Fibroblast of peridontal ligament (primary cell): ENCODE measurements around the gene ST3GAL4.
"Not testable (repeated sequence)": the region's sequence is repeated elsewhere in the genome, so short reads cannot be mapped to it uniquely, and the experiment has no call there.

Experiments
- DNase-seq: peaks from one replicate; pipeline ENCODE4 v3.0.0-alpha.2; 2010; ENCODE audit errors: extremely low read depth

ST3GAL4 gene

GRCh38 chr11:126362879-126363655 is 7.6 kb downstream of the ST3GAL4 start:
- DNase-seq: no peak

- DNase-seq: no peak
Measured at GRCh38 chr11:126363706-126364248, 8.3 kb downstream of the ST3GAL4 start.

- DNase-seq: not testable (repeated sequence)
Measured at GRCh38 chr11:126364735-126365134, 9.2 kb downstream of the ST3GAL4 start.

GRCh38 chr11:126365508-126365907 is 10.0 kb downstream of the ST3GAL4 start:
- DNase-seq: not testable (repeated sequence)

- DNase-seq: no peak
Measured at GRCh38 chr11:126366064-126366822, 10.8 kb downstream of the ST3GAL4 start.

- DNase-seq: not testable (repeated sequence)
Measured at GRCh38 chr11:126366823-126367654, 11.6 kb downstream of the ST3GAL4 start.

GRCh38 chr11:126367806-126368205 is 12.3 kb downstream of the ST3GAL4 start:
- not testable (repeated sequence) for DNase-seq

- not testable (repeated sequence) for DNase-seq
Measured at GRCh38 chr11:126368336-126369119, 13.0 kb downstream of the ST3GAL4 start.

- DNase-seq: no peak
Measured at GRCh38 chr11:126370016-126370415, 14.5 kb downstream of the ST3GAL4 start.

- no peak for DNase-seq
Measured at GRCh38 chr11:126371595-126371994, 16.1 kb downstream of the ST3GAL4 start.

- not testable (repeated sequence) for DNase-seq
Measured at GRCh38 chr11:126373389-126374066, 18.0 kb downstream of the ST3GAL4 start.

- DNase-seq: not testable (repeated sequence)
Measured at GRCh38 chr11:126374562-126375300, 19.2 kb downstream of the ST3GAL4 start.

- no peak for DNase-seq
Measured at GRCh38 chr11:126375726-126376125, 20.2 kb downstream of the ST3GAL4 start.

GRCh38 chr11:126378763-126379162 is 23.3 kb downstream of the ST3GAL4 start:
- DNase-seq: no peak

- no peak for DNase-seq
Measured at GRCh38 chr11:126380909-126381308, 25.4 kb downstream of the ST3GAL4 start.

- DNase-seq: not testable (repeated sequence)
Measured at GRCh38 chr11:126381960-126382359, 26.5 kb downstream of the ST3GAL4 start.

GRCh38 chr11:126382641-126383040 is 27.2 kb downstream of the ST3GAL4 start:
- not testable (repeated sequence) for DNase-seq

GRCh38 chr11:126383339-126384335 is 28.2 kb downstream of the ST3GAL4 start:
- DNase-seq: no peak
